SK-N-SH treated with all-trans-retinoic acid at 6 μM for 48 hours (cell line): ENCODE measurements around the gene KSR2.
"Not testable (repeated sequence)": the region's sequence is repeated elsewhere in the genome, so short reads cannot be mapped to it uniquely, and the experiment has no call there.

ENCODE experiments used
- ARNTL ChIP-seq: fragments of 450-650 bp; formaldehyde crosslinking; IDR thresholded peaks from 2 replicates; pipeline ENCODE4 v1.5.0; 2020; ENCODE audit warnings: low read depth, mild to moderate bottlenecking, moderate library complexity, borderline replicate concordance
- RARB ChIP-seq: fragments of 250-450 bp; sonication (Bioruptor Pico); IDR thresholded peaks from 2 replicates; pipeline ENCODE4 v1.8.0; 2021; ENCODE audit warnings: mild to moderate bottlenecking, moderate library complexity
- TCF4 ChIP-seq: fragments of 250-450 bp; sonication (Bioruptor Pico); IDR thresholded peaks from 2 replicates; pipeline ENCODE4 v1.8.0; 2021; ENCODE audit warnings: mild to moderate bottlenecking, moderate library complexity, borderline replicate concordance
- ZFP30 ChIP-seq: fragments of 450-650 bp; formaldehyde crosslinking; IDR thresholded peaks from 2 replicates; pipeline ENCODE4 v1.5.0; 2022; ENCODE audit warnings: mild to moderate bottlenecking, moderate library complexity
- TF ChIP-seq, protein P1 (sequence below): fragments of 250-450 bp; sonication (Bioruptor Pico); IDR thresholded peaks from 2 replicates; pipeline ENCODE4 v1.5.1; 2020; ENCODE audit warnings: low read depth, mild to moderate bottlenecking, moderate library complexity

DNA sequence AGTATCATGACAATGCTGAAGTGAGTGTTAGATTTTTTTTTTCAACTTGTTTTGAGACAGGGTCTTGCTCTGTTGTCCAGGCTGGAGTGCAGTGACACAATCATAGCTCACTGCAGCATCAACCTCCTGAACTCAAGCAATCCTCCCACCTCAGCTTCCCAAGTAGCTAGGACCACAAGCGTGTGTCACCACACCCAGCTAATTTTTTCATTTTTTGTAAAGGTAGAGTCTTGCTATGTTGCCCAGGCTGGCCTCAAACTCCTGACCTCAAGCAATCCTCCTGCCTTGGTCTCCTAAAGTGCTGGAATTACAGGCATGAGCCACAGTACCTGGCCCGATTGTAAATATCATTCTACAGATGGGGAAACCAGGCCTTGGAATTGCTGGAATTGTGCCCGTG is 94.6 kb downstream of the KSR2 start:
- TF ChIP-seq ARNTL (CRISPR knock-in tag); ZFP30; RARB; TCF4 (CRISPR knock-in tag): not testable (repeated sequence)
- TF ChIP-seq, protein P1, sequence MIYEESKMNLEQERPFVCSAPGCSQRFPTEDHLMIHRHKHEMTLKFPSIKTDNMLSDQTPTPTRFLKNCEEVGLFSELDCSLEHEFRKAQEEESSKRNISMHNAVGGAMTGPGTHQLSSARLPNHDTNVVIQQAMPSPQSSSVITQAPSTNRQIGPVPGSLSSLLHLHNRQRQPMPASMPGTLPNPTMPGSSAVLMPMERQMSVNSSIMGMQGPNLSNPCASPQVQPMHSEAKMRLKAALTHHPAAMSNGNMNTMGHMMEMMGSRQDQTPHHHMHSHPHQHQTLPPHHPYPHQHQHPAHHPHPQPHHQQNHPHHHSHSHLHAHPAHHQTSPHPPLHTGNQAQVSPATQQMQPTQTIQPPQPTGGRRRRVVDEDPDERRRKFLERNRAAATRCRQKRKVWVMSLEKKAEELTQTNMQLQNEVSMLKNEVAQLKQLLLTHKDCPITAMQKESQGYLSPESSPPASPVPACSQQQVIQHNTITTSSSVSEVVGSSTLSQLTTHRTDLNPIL (CRISPR knock-in tag): not testable (repeated sequence)
